ENCODE measurements around the gene ERMARD. TPM values are rescaled to one million over a fixed set of nuclear protein-coding genes. Genes with fewer than 3 reads are reported as not detected.

ERMARD gene
- total RNA-seq, 2 experiments from 2014 or later, result 24.9 to 26.6 TPM

GRCh38 chr6:169789146-169789943 is 37.9 kb downstream of the ERMARD start:
- Mint-ChIP-seq H3K36me3 (ENCODE audit: low read depth) (peaks cover 1% of the 10 kb centered on the region), H3K27me3 (peaks cover 36% of the 10 kb centered on the region), H3K9me3 (no peaks in the 10 kb centered on the region), H3K27ac (no peak overlapping the region), H3K4me1 (ENCODE audit: low read depth) (peaks cover 11% of the 10 kb centered on the region), H3K4me3 (peak overlapping the region; percentile 70)
- ATAC-seq (no peak), DNase-seq (no peak)
- intact Hi-C loops (cut with micrococcal nuclease), result no loop called here
- CTCF ChIA-PET, result interaction anchor here (0.7 to 4.3 kb wide), 47 partner anchors 9 to 752 kb away, joined by 3 to 65 read pairs (median 4); partner anchors contain the start of genes C6orf120, DLL1 and WDR27
- POLR2A ChIA-PET, result interaction anchor here (0.7 to 1.2 kb wide), 2 partner anchors 43 to 647 kb away, joined by 3 to 4 read pairs; no protein-coding TSS in a partner anchor
- no peak for TF ChIP-seq CTCF (IDR thresholded peaks at IDR 0.05)

- CTCF ChIA-PET, result interaction anchor here (0.7 to 4.3 kb wide), 51 partner anchors 9 to 751 kb away, joined by 3 to 65 read pairs (median 3); partner anchors contain the start of genes C6orf120, DLL1 and WDR27
- H3K27me3 Mint-ChIP-seq, result peaks cover 41% of the 10 kb centered on the region
- DNase-seq (peak; percentile 75), ATAC-seq (peak; percentile 97)
- no peaks in the 10 kb centered on the region for H3K9me3 Mint-ChIP-seq
- intact Hi-C loops (cut with micrococcal nuclease), result loop anchor here (10.0 kb wide), 1 partner anchor 725 kb away; no protein-coding TSS in a partner anchor
- POLR2A ChIA-PET, result interaction anchor here (0.5 to 1.3 kb wide), 3 partner anchors 13 to 766 kb away, joined by 3 to 4 read pairs (median 4); no protein-coding TSS in a partner anchor
- TF ChIP-seq CTCF (IDR thresholded peaks at IDR 0.05), result peak; percentile 97
- H3K4me1 Mint-ChIP-seq (ENCODE audit: low read depth), result peaks cover 11% of the 10 kb centered on the region
- H3K36me3 Mint-ChIP-seq (ENCODE audit: low read depth), result no peaks in the 10 kb centered on the region
- no peak overlapping the region for H3K27ac Mint-ChIP-seq
- peak overlapping the region; percentile 70 for H3K4me3 Mint-ChIP-seq
Observed at GRCh38 chr6:169789944-169790927, 38.8 kb downstream of the ERMARD start.

- no peaks in the 10 kb centered on the region for H3K9me3 Mint-ChIP-seq
- DNase-seq, result no peak
- H3K4me1 Mint-ChIP-seq (ENCODE audit: low read depth), result peaks cover 11% of the 10 kb centered on the region
- no peak overlapping the region for H3K27ac Mint-ChIP-seq
- H3K27me3 Mint-ChIP-seq, result peaks cover 48% of the 10 kb centered on the region
- no peaks in the 10 kb centered on the region for H3K36me3 Mint-ChIP-seq (ENCODE audit: low read depth)
- intact Hi-C loops (cut with micrococcal nuclease), result loop anchor here (10.0 kb wide), 1 partner anchor 723 kb away; no protein-coding TSS in a partner anchor
- H3K4me3 Mint-ChIP-seq, result no peak overlapping the region
- TF ChIP-seq CTCF (IDR thresholded peaks at IDR 0.05), result no peak
- ChIA-PET POLR2A (no interaction called here), CTCF (interaction anchor here (2.5 to 3.9 kb wide), 3 partner anchors 13 to 738 kb away, joined by 13 to 65 read pairs (median 32); no protein-coding TSS in a partner anchor)
- no peak for ATAC-seq
Observed at GRCh38 chr6:169791721-169792131, 40.3 kb downstream of the ERMARD start.

- POLR2A ChIA-PET, result no interaction called here
- peaks cover 48% of the 10 kb centered on the region for H3K27me3 Mint-ChIP-seq
- intact Hi-C loops (cut with micrococcal nuclease), result loop anchor here (10.0 kb wide), 1 partner anchor 722 kb away; no protein-coding TSS in a partner anchor
- no peaks in the 10 kb centered on the region for H3K9me3 Mint-ChIP-seq
- ATAC-seq (no peak), DNase-seq (no peak)
- no peak overlapping the region for H3K27ac Mint-ChIP-seq
- H3K4me1 Mint-ChIP-seq (ENCODE audit: low read depth), result peaks cover 11% of the 10 kb centered on the region
- no peak overlapping the region for H3K4me3 Mint-ChIP-seq
- CTCF ChIA-PET, result no interaction called here
- no peak for TF ChIP-seq CTCF (IDR thresholded peaks at IDR 0.05)
- H3K36me3 Mint-ChIP-seq (ENCODE audit: low read depth), result no peaks in the 10 kb centered on the region
Observed at GRCh38 chr6:169792306-169793015, 41.0 kb downstream of the ERMARD start.

All from activated CD8-positive, alpha-beta T cell treated with anti-CD3 and anti-CD28 coated beads for 36 hours (primary cell).